NK-92 treated with Interleukin-12 subunit alpha and Interleukin-12 subunit beta, amount 100 ng/mL, for 24 hours (cell line): ENCODE results near the gene LIN9.

Source experiments
- DNase-seq: peaks from one replicate; lab custom pipeline; 2025; lab: John Stamatoyannopoulos, UW

Gene LIN9

DNA sequence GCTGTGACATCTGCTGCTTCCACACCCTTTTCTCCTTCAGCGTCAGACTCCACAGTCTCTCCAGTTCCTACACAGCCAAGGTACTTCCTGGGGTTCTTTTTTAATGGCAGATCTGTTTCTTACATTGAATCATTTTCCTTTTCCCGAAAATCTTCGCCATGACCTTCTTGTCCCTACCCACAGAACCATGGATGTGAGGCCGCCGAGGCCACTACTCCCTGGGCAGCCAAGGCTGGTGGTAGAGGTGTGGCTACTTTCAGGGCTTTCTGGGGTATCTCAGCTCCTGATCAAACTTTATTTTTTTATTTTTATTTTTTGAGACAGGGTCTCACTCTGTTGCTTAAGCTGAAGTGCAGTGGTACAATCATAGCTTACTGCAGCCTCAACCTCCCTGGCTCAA lies 9.5 kb upstream of the LIN9 start:
- no peak for DNase-seq

DNA sequence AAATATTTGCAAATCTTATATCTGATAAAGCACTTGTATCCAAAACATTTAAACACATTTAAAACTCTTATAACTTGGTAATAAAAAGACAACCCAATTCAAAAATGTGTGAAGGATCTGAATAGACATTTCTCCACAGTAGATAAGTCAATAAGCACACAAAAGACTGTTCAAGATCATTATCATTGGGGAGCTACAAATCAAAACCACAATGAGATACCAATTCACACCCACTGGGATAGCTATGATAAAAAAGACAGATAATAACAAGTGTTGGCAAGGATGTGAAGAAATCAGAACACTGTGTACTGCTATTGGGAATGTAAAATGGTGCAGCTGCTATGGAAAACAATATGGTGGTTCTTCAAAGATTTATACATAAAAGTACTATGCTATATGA lies 5.1 kb upstream of the LIN9 start:
- no peak for DNase-seq

DNA sequence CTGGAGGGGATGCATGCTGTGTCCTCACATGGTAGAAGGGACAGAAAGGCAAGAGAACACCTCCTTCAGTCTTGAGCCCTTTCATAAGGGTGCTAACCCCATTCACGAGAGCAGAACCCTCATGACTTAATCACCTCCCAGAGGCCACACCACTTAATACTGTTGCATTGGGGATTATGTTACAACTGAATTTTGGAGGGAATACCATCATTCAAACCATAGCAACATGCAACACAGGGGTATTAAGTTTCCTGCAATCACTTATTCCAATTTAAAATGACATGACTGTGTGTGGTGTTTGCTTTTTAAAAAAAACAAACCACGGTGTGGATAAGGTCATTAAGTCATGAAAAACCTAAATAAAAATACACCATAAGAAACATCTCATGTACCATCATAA lies 3.1 kb upstream of the LIN9 start:
- DNase-seq = no peak

DNA sequence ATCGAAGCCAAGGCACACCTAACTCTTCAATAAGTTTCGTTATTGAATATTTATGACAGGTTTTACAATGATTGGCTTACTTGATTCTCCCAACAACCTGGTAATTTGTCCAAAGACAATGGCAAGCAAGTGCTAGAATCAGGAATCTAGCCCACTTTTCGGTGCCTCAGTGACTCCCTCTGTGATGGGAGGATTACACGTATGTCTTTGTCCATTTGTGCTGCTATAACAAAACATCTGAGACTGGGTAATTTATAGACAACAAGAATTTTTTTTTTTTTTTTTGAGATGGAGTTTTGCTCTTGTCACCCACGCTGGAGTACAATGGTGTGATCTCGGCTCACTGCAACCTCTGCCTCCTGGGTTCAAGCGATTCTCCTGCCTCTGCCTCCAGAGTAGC lies 2.4 kb upstream of the LIN9 start:
- DNase-seq = no peak

DNA sequence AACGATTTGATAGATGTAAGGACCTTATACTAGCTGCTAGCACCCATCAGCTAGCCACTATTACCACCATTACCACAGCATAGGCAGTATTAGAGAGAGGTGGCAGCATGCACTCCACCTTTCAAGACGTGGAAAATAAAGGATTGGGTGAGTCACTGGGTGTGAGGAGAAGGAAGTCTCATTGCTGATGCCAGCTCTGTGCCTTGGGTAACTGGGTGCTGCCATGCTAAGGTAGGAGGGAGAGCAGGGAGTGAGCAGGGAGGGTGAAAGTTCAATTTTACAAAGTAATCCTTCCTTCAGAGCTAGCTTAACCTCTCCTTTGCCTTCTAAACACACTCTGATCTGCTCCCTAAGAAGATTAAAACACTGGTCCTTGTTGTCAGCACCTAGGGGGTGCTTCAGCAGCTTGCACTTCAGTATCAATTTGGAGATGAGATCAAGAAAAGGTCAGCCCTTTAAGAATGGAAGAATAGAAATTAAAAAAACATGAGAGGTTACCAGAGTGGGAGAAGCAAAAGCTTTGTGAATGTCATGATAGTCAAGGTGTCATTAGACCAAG lies 1.8 kb upstream of the LIN9 start:
- no peak for DNase-seq

DNA sequence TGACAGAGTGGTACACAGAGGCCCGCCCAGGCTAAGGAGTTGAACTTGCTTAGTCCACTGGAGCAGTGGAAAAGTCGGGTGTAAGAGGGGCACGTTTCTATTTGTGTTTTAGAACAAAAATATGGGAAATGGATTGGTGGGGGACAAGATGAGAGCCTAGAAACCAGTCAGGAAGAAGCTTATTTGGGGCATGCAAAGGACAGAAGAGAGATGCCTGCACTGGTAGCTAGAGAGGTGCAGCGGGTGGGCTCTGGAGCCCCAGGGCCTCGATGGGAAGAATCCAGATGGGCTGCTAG lies 1.2 kb upstream of the LIN9 start:
- DNase-seq = no peak

DNA sequence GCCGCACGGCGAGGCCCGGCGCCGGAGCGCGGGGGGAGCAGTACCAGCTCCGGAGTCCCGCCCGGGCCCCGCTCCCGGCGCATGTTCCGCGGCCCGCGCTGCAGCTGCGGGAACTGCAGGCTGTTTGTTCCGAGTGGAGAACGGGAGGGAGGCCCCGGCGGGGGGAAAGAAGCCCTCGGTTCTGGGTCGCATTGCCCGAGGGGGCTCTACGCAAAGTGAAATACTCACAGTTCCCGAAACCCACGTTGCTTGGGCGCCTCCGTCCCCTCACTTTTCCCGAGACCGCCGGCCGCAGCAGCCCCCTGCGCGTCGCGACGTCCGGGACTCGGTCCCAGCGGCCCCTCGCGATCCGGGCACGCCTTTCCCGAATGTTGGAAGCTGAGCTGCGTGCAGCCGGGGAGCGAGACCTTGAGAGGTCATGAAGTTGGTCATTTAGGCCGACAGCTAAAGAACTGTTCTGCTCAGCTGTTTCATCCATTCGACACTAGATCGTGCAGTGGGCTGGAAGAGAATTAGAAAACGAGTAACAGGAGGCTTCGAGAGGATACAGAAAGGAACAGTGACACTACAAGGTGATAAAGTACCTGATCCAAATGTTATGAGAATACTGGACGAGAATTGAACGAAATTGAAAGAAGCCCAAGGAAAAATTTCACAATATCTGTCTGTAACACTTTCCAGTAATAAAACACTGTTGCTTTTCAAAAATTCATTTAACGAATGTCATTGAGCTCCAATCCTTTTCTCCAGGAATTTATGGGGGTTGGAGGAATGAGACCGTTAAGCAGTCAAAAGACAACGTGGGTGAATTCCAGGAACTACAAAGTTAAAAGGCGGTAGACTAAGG lies 657 bp upstream of the LIN9 start:
- no peak for DNase-seq

DNA sequence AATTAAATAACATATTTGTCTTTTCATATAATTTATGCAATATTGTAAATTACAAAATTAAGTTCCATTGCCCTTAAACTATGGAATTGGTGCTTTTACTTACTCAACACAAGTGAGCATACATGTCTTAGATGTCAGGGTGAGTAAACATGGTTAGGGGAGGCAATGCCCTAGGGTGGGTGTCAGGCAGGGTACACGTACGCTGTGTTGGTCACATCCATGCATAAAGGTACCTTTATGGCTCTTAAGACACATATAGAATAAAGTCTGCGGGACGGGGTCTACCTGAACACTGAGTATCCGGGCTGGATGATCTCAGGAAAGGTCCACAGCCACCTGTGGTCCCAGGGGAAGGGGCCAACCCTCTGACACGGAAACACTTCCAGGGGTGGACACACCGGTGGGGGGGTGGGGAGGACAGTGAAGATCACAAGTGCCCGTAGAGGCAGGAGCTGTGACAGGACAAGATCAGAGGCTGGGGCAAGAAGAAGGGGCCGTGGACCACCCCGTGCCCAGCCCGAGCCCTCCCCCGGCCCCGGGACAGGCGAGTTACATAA lies 720 bp downstream of the LIN9 start:
- no peak for DNase-seq

DNA sequence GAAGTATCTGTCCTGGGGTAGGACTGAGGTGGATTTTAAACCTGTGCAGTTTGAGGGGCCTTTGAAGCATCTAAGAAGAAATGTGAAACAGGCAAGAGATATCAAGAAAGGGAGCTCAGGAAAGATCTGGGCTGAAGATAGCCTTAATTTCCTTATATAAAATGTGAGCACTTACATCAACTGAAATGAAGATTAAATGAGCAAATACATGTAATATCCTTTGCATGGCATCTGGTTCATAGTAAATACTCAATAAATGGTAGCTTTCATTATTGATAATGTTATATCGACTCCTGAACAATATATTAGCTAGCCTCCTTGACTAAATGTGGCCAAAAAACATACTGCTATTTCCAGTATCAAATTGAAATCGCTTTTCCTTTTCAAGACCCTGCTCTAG lies 2.5 kb downstream of the LIN9 start:
- DNase-seq = no peak

DNA sequence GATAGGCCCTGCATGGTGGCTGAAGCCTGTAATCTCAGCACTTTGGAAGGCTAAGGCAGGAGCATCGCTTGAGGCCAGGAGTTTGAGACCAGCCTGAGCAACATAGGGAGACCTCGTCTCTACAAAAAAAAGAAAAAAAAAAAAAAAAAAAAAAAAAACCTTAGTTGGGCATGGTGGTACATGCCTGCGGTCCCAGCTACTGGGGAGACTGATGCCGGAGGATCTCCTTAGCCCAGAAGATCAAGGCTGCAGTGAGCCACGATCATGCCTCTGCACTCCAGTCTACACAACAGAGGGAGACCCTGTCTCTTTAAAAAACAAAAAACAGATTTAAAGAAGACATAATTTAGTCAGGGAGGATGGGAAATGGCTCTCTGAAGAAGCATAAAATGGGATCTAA lies 3.8 kb downstream of the LIN9 start:
- DNase-seq = no peak

DNA sequence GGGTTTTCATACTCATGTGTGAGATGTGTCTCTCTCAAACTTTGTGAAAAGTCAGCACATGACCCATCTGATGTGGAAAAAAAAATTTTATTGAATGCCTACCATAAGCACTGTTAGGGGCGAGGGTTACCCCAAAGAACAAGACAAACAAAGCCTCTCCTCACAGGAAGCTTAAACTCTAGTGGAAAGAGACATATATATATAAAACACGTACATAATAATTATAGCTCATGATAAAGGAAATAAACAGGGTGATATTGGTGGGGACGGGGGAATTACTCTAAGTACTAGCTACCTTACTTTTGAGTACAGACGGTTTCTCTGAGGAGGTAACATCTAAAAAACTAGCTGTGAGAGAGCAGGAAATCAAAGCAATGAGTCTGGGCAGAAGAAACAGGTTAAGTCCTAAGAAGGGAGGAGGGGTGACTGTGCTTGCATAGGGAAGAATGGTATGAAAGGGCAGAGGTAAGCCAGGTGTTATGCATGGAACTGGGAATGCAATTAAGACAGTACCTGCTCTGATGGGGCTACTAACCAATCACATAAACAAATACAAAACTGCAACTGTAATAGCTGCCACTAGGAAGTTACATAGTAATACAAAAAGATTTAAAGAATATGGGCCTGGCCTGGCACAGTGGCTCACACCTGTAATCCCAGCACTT lies 4.5 kb downstream of the LIN9 start:
- no peak for DNase-seq

DNA sequence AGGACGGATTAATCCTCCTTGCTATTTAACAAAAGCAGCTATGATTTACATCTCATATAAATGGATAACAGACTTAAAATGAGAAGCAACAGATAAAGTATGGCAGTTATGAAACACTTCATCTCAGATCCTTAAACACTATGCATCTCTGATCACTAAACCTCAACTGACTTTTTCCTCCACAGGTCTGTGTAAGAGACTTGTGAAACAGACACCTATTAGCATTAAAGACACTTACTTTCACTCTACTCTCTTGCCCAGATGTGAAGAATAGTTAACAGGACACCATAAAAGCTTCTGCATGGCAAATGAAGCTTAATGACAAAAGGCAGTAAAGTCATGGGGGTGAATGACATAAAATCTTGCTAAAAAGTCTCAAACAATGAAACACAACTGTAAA lies 6.2 kb downstream of the LIN9 start:
- no peak for DNase-seq

DNA sequence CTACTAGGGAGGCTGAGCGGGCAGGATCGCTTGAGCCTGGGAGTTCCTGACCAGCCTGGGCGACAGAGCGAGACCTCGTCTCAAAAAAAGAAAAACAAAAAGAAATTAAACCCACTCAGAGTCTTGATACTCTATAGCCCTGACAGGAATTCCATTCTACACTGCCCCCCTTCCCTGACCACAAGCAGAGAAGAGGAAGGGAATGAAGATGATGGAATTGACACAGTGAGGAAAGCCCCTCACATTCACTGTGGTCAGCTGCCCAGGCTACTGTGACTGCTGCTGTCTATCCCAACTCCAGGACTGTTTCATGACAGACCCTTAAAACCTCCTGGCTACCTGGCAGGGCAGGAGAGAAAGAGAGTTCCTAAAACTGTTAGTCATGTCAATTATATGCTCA lies 12.1 kb downstream of the LIN9 start:
- no peak for DNase-seq

DNA sequence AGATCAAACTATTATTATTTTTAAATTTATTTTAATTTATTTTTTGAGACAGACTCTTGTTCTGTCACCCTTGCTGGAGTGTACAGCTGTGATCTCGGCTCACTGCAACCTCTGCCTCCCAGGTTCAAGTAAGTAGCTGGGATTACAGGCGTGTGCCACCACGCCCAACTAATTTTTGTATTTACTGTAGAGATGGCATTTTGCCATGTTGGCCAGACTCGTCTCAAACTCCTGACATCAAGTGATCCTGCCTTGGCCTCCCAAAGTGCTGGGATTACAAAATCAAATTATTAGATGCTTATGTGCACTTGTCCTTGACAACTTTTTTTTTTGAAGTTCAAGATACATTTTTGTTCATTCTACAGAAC lies 15.4 kb downstream of the LIN9 start:
- DNase-seq = no peak

DNA sequence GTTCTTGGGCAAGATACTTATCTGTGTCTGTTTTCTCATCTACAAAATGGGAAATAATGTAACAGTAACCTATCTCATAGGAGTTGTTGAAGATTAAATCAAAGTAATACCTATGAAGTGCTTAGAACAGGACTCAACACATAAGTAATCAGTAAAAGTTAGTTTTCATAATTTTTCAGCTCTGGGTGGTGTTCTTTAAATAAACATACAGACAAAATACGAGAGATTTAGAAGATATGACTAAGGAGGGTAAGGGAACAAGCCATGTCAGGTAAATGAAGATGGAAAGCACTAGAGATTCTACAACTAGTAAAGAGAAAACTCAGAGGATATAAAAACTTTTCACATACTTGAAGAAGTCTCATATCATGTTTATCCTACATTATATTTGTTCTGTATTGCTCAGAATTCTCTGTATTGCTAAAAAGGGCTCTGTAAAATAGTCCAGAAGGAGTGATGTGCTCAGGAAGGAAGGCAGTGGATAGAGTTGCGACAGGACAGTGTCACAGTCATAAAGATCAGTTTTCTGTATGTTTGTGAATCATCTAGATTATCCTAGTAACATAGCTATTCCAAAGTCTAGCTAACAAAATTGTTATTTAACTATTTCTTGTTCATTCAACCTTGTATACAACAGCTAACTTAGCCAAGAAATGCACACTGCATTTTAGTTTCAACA lies 16.0 kb downstream of the LIN9 start:
- DNase-seq = no peak

DNA sequence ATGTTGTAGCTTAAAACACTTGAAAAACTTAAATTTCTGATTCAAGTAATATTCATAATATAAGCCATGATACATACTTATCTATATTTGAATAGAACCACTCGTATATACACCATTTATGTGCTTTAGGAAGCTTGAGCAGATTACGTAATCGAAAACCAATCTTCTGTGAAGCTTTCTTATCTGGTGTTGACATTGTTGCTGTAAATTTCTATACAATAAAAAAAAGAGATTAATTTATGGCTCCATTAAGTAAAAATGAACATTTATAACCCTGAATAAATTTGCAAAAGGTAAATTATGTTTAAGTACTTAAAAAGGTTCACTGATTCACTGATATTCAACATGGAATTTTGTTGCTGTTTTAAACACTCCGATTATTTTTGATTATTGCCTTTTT lies 21.4 kb downstream of the LIN9 start:
- no peak for DNase-seq

DNA sequence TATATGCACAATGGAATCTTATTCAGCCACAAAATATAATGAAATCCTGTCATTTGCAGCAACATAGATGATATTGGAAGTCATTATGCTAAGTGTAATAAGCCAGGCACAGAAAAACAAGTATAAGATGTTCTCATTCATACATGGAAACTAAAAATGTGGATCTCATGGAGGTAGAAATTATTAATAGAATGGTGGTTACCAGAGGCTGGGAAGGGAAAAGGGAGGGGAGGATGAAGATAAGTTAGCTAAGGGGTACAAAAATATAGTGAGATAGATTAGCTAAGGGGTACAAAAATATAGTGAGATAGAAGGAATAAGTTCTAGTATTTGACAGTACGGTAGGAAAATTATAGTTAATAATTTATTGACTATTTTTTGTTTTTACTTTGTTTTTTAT lies 27.9 kb downstream of the LIN9 start:
- DNase-seq = no peak

DNA sequence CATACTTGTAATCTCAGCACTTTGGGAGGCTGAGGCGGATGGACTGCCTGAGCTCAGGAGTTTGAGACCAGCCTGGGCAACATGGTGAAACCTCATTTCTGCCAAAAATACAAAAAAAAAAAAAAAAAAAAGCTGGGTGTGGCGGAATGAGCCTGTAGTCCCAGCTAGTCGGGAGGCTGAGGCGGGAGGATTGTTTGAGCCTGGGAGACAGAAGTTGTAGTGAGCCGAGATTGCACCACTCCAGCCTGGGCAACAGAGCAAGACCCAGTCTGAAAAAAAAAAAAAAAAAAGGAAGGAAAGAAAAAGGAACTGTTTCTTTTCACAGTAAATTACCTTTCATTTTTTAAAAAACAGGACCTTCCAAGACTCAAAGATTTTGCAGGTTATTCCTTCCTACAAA lies 29.5 kb downstream of the LIN9 start:
- DNase-seq = no peak

DNA sequence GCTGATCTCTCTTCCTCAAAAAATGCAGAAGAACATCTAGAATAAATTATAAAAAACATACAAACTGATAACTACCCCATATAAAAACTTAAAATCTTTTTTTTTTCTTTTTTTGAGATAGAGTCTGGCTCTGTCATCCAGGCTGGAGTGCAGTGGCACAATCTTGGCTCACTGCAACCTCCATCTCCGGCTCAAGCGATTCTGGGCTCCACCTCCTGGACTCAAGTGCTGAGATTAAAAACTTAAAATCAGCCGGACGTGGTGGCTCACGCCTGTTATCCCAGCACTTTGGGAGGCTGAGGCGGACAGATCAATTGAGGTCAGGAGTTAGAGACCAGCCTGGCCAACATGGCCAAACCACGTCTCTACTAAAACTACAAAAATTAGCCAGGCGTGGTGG lies 31.1 kb downstream of the LIN9 start:
- no peak for DNase-seq

DNA sequence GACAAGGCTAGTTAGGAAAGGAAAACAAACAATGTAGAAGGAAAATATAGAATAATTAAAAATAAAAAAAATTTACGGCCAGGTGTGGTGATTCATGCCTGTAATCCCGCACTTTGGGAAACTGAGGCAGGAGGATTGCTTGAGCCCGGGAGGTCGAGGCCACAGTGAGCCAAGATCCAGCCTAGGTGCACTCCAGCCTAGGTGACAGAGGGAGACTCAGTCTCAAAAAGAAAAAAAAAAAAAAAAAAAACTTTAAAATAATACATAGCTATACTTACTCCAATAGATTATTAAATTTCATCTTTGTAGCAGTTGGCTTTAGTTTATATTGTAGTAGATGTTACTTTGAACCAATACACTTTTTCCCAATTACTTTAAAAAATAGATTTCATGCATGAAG lies 32.0 kb downstream of the LIN9 start:
- DNase-seq = no peak

DNA sequence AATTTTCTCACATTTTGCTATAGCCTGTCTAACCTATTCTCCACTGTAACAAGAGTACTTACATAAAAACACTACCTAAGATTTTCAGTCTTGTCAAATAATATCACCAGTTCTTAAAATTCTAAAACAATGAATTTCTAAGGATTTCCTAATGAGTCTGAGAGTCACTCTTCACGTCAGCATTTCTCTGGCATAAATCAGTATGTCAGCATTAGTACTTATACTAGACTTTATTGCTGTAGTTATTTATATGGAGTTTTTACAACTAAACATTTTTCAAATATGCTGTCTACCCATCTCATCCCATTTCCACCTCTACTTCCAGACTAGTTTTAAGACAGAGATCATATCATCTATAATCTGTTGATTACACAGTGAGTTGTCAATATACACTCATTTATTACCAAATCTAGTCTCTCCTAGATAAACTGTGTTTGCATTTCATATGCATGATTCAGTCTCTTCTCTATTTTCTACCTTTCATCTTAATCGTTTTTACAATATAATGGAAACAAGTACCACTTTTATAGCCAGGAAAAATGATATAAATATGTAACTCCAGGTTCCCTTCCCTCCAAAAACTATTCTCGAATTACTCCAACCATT lies 32.8 kb downstream of the LIN9 start:
- no peak for DNase-seq

DNA sequence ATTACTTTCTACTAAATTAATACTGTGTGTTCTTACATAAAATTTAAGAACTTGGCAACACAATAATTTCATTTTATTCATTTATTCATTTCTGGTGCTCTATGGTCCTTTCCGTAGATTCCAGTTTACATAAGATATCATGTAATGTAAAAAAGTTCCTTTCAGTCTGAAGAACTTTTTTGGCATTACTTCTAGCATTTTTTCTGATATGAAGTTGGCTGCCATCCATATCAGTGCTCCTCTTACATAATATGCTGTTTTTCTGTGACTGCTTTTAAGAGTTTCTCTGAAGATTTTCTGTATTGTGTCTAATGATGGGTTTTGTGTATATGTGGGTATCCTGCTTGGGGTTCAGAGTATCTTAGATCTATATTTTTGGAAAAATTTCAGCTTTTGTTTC lies 34.8 kb downstream of the LIN9 start:
- DNase-seq = no peak
